ENCODE measurements around the gene PLCD1. TPM values are rescaled to one million over a fixed set of nuclear protein-coding genes. Genes with fewer than 3 reads are reported as not detected.

PLCD1 gene
- polyA plus RNA-seq, 1 of the 3 experiments (the other 2 are of a cell fraction) = 20.2 TPM

GRCh38 chr3:38015984-38016383 lies 13.5 kb downstream of the PLCD1 start:
- H3K4me3 ChIP-seq (ENCODE audit: low read depth in 2 of 2, low read length in 1 of 2) = no peak overlapping the region
- H3F3A ChIP-seq (replicated peaks; ENCODE audit: insufficient read depth) = peaks cover 8% of the 10 kb centered on the region
- H3K9me3 ChIP-seq = no peaks in the 10 kb centered on the region
- WGBS (ENCODE audit: low lambda C conversion rate) = 90% methylated on average over 3 of the region's 3 CpGs
- H3K4me1 ChIP-seq (ENCODE audit: control insufficient read depth in 1 of 2, insufficient read depth in 2 of 2, low read depth in 1 of 2, low read length in 1 of 2) = peaks cover 0 to 26% of the 10 kb centered on the region in 2 experiments; a peak in 1 of 4 replicates
- no peak overlapping the region for H3K27ac ChIP-seq (ENCODE audit: low read depth in 2 of 2, low read length in 1 of 2)
- DNase-seq = no peak
- H3K9me2 ChIP-seq = no peaks in the 10 kb centered on the region
- ChIA-PET POLR2A (no interaction called here), CTCF (interaction anchor here (0.8 to 5.3 kb wide), 4 partner anchors 10 to 160 kb away, joined by 3 to 27 read pairs (median 3); no protein-coding TSS in a partner anchor)
- no peaks in the 10 kb centered on the region for H3K79me2 ChIP-seq (ENCODE audit: insufficient read depth)
- TF ChIP-seq RAD21 (IDR thresholded peaks at IDR 0.05; ENCODE audit: low read length) (no peak), TAF1 (IDR thresholded peaks at IDR 0.05; ENCODE audit: borderline replicate concordance, low read depth, low read length) (no peak), RCOR1 (IDR thresholded peaks at IDR 0.05; ENCODE audit: low read length) (no peak), NFIC (IDR thresholded peaks at IDR 0.05; ENCODE audit: borderline replicate concordance) (no peak), CTCF (IDR thresholded peaks at IDR 0.05) (no peak), MEF2A (IDR thresholded peaks at IDR 0.05; ENCODE audit: borderline replicate concordance, low read depth) (no peak), EP300 (IDR thresholded peaks at IDR 0.05; ENCODE audit: borderline replicate concordance in 1 of 2, low read depth in 1 of 2, low read length in 1 of 2) (no peak), GATA2 (CRISPR knock-in tag; IDR thresholded peaks at IDR 0.05) (no peak), YY1 (IDR thresholded peaks at IDR 0.05; ENCODE audit: low read depth) (no peak), FOSL2 (IDR thresholded peaks at IDR 0.05; ENCODE audit: borderline replicate concordance, low read depth) (no peak), FOXM1 (IDR thresholded peaks at IDR 0.05; ENCODE audit: low read depth) (no peak), USF1 (IDR thresholded peaks at IDR 0.05; ENCODE audit: borderline replicate concordance, low read depth) (no peak), ELF1 (IDR thresholded peaks at IDR 0.05) (no peak), MAX (IDR thresholded peaks at IDR 0.05; ENCODE audit: low read depth) (no peak), REST (IDR thresholded peaks at IDR 0.05; ENCODE audit: low read depth, low read length) (no peak), POLR2AphosphoS5 (IDR thresholded peaks at IDR 0.05; ENCODE audit: low read depth, low read length) (no peak)
- H2AFZ ChIP-seq (ENCODE audit: low read depth) = no peak overlapping the region
- no peak overlapping the region for H3K9ac ChIP-seq
- no peaks in the 10 kb centered on the region for H3K27me3 ChIP-seq (ENCODE audit: insufficient read depth)
- H4K20me1 ChIP-seq (ENCODE audit: insufficient read depth) = no peaks in the 10 kb centered on the region
- H3K4me2 ChIP-seq = no peak overlapping the region
- H3K36me3 ChIP-seq (replicated peaks in 1 of 2; ENCODE audit: control insufficient read depth in 1 of 2, insufficient read depth in 2 of 2, low read length in 1 of 2) = peaks cover 16 to 32% of the 10 kb centered on the region in 2 experiments
